Activated naive CD8-positive, alpha-beta T cell treated with anti-CD3 and anti-CD28 coated beads for 36 hours (primary cell): Measurements from ENCODE around the gene ELP4. TPM values are rescaled to one million over a fixed set of nuclear protein-coding genes. Genes with fewer than 3 reads are reported as not detected.

Experiments used
- DNase-seq: peaks from one replicate; pipeline ENCODE4 v3.0.0; 2021
- H3K27ac Mint-ChIP-seq: one replicate; pipeline ENCODE4 v1.8.0; 2022; ENCODE audit warnings: mild to moderate bottlenecking, moderate library complexity, mixed read lengths
- H3K27me3 Mint-ChIP-seq: one replicate; pipeline ENCODE4 v1.8.0; 2022; ENCODE audit warnings: mild to moderate bottlenecking, mixed read lengths
- H3K36me3 Mint-ChIP-seq: one replicate; pipeline ENCODE4 v1.8.0; 2021; ENCODE audit warnings: mild to moderate bottlenecking, mixed read lengths
- H3K4me1 Mint-ChIP-seq: one replicate; pipeline ENCODE4 v1.8.0; 2021; ENCODE audit warnings: mixed read lengths
- H3K4me3 Mint-ChIP-seq: one replicate; pipeline ENCODE4 v1.8.0; 2022; ENCODE audit warnings: mild to moderate bottlenecking, moderate library complexity, mixed read lengths
- H3K9me3 Mint-ChIP-seq: one replicate; pipeline ENCODE4 v1.8.0; 2022; ENCODE audit warnings: mixed read lengths
- total RNA-seq, 2 experiments: library from RNA; stranded (reverse); gene quantifications; one replicate each; pipeline ENCODE4 v1.2.3, GENCODE V29; 2021

Gene ELP4
- total RNA-seq, 2 experiments from 2014 or later, result 17.6 to 17.8 TPM

GRCh38 chr11:31823644-31824331, 314.2 kb downstream of the ELP4 start:
- no peaks in the 10 kb centered on the region for H3K36me3 Mint-ChIP-seq
- H3K4me3 Mint-ChIP-seq, result no peak overlapping the region
- no peak overlapping the region for H3K27ac Mint-ChIP-seq
- DNase-seq, result no peak
- peaks cover 95% of the 10 kb centered on the region for H3K27me3 Mint-ChIP-seq
- H3K4me1 Mint-ChIP-seq, result peaks cover 30% of the 10 kb centered on the region
- H3K9me3 Mint-ChIP-seq, result peaks cover 5% of the 10 kb centered on the region

DNA sequence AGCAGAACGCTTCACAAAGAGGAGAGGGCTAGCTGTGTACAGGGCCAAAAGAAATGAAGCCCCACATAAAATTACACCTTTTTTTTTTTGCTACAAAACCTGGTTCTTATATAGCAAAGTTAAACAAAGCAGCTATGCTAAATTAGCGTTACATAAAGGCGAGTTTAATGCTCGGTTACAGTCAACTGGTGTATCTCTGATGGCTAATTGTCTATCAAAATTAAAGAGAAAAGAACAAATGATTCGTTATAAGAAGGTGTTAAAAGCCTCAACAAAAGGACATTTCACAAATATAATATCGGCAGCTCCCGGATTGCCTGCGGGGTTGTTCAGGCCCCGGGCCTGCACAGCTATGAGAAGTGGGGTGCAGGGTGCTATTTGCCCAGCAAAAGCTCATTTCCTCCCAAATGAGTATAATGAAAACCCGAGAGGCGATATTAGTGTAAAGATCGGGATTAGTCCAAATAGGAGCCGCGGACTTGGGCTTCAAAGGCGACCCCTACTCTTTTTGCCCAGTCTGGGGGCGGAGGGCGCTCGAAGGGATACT, 314.8 kb downstream of the ELP4 start:
- H3K9me3 Mint-ChIP-seq, result peaks cover 5% of the 10 kb centered on the region
- no peak overlapping the region for H3K27ac Mint-ChIP-seq
- peaks cover 30% of the 10 kb centered on the region for H3K4me1 Mint-ChIP-seq
- no peak overlapping the region for H3K4me3 Mint-ChIP-seq
- DNase-seq, result no peak
- H3K27me3 Mint-ChIP-seq, result peaks cover 95% of the 10 kb centered on the region
- H3K36me3 Mint-ChIP-seq, result no peaks in the 10 kb centered on the region

DNA sequence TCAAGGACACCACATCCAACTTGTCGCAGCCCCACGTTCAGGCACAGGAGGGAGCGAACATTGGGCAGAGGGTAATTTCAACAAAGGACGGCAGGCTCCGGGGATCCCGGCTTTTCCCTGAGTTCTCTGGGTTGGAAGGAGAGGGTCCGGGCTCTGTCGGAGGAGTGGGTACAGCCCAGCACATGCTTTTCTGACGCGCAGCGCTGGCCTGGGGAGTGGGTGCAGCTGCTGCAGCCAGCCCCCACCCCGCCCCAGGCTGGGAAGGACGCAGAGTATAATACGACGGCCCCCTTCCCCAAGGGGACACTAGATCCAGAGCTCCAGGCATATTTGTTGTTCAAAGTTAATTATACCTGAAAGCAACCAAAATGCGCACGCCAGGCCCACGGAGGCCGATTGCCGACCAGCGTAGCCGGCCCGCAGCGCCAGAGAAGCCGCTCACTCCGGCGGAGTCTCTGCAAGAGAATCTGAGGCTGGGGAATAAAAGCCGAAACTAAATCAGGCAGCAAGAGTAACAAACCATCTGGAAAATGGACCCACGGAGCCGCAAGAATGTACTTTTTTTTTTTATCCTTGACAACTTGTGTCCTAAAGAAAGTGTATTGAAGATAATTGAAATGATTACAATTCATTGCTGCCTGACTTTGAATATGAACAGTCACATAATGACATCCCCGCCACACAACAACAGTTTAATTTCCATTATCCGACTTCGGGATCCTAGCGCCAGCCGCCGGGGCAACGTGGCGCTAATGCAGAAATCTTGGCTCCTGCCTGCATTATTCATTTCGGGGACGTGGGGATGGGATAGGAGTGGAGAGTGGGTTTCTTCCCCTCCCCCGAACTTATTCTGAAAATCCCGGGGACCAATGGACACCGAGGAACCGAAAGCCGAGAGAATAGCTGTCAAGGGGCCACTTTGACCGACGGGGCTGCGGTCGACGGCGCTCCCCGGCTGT, 315.6 kb downstream of the ELP4 start:
- peak overlapping the region; percentile 48 for H3K27ac Mint-ChIP-seq

GRCh38 chr11:31825838-31826484, 316.4 kb downstream of the ELP4 start:
- H3K4me3 Mint-ChIP-seq, result no peak overlapping the region
- DNase-seq, result no peak
- peaks cover 91% of the 10 kb centered on the region for H3K27me3 Mint-ChIP-seq
- peaks cover 25% of the 10 kb centered on the region for H3K4me1 Mint-ChIP-seq
- H3K27ac Mint-ChIP-seq, result no peak overlapping the region
- H3K9me3 Mint-ChIP-seq, result peaks cover 5% of the 10 kb centered on the region
- no peaks in the 10 kb centered on the region for H3K36me3 Mint-ChIP-seq

More for the DNA sequence above, 315.6 kb downstream of the ELP4 start:
- H3K4me3 Mint-ChIP-seq, result no peak overlapping the region
- no peak for DNase-seq
- peaks cover 5% of the 10 kb centered on the region for H3K9me3 Mint-ChIP-seq
- H3K4me1 Mint-ChIP-seq, result peaks cover 27% of the 10 kb centered on the region
- H3K36me3 Mint-ChIP-seq, result no peaks in the 10 kb centered on the region
- peaks cover 95% of the 10 kb centered on the region for H3K27me3 Mint-ChIP-seq

DNA sequence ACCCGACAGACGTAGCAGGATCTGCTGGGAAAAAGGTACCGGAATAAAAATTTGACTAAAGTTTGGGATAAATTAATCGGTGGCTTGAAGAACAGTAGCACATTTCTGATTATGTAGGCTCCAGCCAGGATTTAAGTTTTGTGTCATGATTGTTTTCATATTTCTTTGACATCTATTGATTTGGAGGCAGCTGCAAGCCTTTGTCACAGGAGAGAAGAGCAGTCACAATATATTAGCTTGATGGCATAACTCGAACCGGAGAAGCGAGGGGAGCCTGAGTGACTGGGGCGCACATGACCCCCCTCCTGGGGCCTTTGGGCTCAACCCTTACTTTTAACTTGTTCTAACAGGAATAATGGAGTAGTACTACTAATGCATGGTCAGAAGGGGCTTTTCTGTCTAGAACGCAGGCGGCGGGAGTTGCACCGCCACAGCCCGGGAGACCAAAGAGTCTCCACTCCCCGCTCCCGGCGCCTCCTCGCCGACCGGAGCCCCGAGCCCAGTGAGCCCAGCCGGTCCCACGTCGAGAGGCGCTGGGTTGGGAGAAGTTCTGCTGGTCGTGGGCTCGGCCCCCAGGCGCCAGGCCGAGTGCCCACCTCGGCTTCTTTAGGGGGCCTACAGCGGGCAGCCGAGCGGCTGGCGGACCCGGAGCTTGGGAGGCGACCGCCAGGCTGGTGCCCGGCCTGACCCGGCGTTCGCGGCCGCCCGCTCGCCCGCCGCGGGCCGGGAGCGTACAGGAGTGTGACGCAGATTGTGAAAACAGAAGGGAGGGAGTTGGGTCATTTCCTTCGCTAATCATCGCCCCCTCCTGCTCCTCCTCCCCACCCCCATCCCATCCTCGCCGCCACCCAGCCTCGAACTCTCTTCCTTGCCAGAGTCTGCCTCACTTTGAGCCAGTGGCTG, 317.2 kb downstream of the ELP4 start:
- no peaks in the 10 kb centered on the region for H3K36me3 Mint-ChIP-seq
- H3K27ac Mint-ChIP-seq, result no peak overlapping the region
- H3K27me3 Mint-ChIP-seq, result peaks cover 86% of the 10 kb centered on the region
- DNase-seq, result no peak
- H3K4me3 Mint-ChIP-seq, result peak overlapping the region; percentile 26
- peaks cover 25% of the 10 kb centered on the region for H3K4me1 Mint-ChIP-seq
- H3K9me3 Mint-ChIP-seq, result peaks cover 2% of the 10 kb centered on the region

DNA sequence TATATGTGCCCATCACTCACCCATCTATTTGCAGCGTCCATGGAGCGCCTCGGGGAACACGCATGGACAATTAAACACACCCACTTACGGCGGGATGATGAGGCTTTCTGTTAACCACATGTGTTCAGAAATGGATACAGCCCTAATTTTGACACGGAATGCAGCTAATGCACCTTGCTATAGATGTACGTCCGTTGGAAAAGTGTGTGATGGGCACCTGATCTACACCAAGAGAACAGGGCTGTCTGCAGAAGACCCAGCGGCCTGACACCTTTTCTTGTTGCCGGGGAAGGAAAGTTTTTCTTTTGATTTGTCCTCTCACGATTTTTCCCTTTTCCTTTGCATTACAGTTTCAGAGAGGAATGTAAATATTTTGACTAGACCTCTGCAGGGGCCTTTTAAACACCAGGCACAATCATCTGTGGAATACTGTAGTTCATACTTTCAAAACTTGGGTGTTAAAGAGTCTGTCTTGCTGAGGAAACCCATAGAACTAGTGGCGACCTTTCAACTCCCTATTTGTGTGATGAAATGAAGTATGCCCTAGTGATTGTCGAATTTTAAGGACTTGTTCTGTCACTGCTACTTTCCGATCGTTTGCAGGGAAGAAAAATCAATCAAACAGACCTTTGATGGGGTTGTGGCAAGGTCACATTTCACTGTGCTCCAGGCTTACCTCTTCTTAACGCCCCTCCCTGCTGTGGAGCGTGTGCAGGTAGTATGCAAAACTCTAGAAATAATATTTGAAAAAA, 318.1 kb downstream of the ELP4 start:
- peak overlapping the region; percentile 26 for H3K4me3 Mint-ChIP-seq

GRCh38 chr11:31828217-31828616, 318.6 kb downstream of the ELP4 start:
- H3K27me3 Mint-ChIP-seq, result peaks cover 73% of the 10 kb centered on the region
- no peak overlapping the region for H3K27ac Mint-ChIP-seq
- peaks cover 25% of the 10 kb centered on the region for H3K4me1 Mint-ChIP-seq
- no peak for DNase-seq
- H3K9me3 Mint-ChIP-seq, result peaks cover 2% of the 10 kb centered on the region
- H3K36me3 Mint-ChIP-seq, result no peaks in the 10 kb centered on the region
- H3K4me3 Mint-ChIP-seq, result no peak overlapping the region

More for the DNA sequence above, 318.1 kb downstream of the ELP4 start:
- Mint-ChIP-seq H3K27me3 (peaks cover 79% of the 10 kb centered on the region), H3K4me1 (peaks cover 25% of the 10 kb centered on the region), H3K36me3 (no peaks in the 10 kb centered on the region), H3K9me3 (peaks cover 2% of the 10 kb centered on the region), H3K27ac (no peak overlapping the region)
- no peak for DNase-seq

DNA sequence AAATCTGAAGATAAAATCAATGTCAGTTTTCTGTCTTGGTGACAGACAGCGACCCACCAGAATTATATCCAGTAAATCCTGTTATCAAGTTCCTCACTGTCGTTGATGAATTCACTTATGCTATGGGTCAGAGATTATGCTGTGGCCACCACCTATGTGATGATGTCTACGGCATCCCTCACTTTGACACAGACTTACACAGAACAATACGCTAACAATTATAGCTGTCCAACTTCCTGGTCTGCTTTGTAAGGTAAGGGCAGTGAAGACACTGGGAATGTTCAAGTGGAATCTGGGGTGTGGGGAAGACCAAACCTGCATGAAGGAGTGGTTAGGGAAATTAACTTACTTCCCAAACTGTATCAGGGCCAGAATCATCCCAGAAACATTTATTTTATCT, 320.8 kb downstream of the ELP4 start:
- Mint-ChIP-seq H3K4me3 (no peak overlapping the region), H3K4me1 (peaks cover 13% of the 10 kb centered on the region), H3K27me3 (peaks cover 58% of the 10 kb centered on the region)

DNA sequence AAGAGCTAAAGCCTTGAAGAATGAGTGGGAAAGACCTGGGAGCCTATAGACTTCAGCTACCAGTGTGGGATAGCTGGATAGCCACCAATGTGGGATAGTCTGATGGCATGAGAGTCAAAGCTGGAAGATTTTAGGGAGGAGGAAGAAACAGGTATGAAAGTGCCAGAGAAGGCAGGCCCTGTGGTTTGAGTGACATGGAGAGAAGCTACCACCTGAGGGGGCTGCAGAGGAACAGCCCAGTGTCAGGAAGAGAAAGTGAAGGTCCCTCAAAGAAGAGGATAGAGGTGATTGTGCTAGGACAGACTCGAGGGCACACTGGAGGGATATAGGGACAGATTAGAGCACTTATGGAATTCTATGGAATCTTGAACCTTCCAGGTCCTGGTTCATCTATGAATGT, 324.7 kb downstream of the ELP4 start:
- H3K36me3 Mint-ChIP-seq, result no peaks in the 10 kb centered on the region
- no peak overlapping the region for H3K27ac Mint-ChIP-seq
- H3K4me3 Mint-ChIP-seq, result no peak overlapping the region
- DNase-seq, result no peak
- no peaks in the 10 kb centered on the region for H3K4me1 Mint-ChIP-seq
- peaks cover 39% of the 10 kb centered on the region for H3K27me3 Mint-ChIP-seq
- no peaks in the 10 kb centered on the region for H3K9me3 Mint-ChIP-seq

More for the DNA sequence above, 320.8 kb downstream of the ELP4 start:
- no peak for DNase-seq
- Mint-ChIP-seq H3K9me3 (no peaks in the 10 kb centered on the region), H3K27ac (no peak overlapping the region), H3K36me3 (no peaks in the 10 kb centered on the region)

Other genes starting within 250 kb of the ELP4 start
- under 1 TPM; 0.14 to 0.36 TPM for gene DCDC1, start 140.0 kb upstream of the ELP4 start, total RNA-seq
- 10 to 100 TPM; 16.3 to 22.8 TPM for gene DNAJC24, start 139.9 kb upstream of the ELP4 start, total RNA-seq
- 10 to 100 TPM; 22.5 to 24.3 TPM for gene IMMP1L, start 145 bp upstream of the ELP4 start, total RNA-seq